ENCODE data around the gene PTTG1IP.

Gene PTTG1IP

DNA sequence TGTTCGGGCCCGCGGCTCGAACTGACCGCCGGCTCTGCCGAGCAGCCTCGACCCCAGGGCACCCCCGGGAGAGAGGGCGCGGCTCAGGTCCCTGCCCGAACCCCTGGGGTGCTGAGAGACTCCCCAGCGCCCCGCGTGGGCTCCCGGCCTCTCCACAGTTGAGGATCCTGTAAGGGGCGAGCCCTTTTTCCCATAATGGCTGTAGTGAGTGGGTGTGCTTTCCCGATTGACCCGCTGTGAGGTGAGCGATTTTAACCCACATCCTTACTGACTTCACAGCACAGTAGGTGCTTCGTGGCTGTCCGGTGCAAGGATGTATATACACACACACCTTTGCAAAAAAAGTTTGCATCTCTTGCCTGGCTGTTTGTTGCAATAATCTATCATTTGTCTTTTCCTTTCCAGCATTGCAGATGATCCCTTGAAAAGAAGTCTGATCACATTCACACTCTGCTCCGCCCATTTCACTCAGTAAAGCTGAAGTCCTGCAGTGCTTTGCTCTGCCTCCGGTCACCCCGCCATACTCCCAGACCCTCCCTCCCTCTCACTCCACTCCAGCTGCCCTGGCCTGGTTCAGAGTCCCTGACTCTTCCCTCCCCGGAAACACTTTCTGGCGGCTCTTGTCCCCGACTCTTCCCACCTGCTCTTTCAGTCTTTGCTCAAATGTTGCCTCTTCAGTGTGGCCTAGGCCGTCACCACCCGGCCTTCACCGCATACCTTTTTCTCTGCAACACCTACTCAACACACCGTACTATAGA lies 70.9 kb downstream of the PTTG1IP start:
- TF ChIP-seq CTCF (conservative IDR thresholded peaks at IDR 0.05; ENCODE audit: low read depth, low read length): no peak
- DNase-seq (ENCODE audit: low read depth): peak; percentile 34
- H3K4me3 ChIP-seq (ENCODE audit: low read depth, low read length): peak overlapping the region; percentile 86

DNA sequence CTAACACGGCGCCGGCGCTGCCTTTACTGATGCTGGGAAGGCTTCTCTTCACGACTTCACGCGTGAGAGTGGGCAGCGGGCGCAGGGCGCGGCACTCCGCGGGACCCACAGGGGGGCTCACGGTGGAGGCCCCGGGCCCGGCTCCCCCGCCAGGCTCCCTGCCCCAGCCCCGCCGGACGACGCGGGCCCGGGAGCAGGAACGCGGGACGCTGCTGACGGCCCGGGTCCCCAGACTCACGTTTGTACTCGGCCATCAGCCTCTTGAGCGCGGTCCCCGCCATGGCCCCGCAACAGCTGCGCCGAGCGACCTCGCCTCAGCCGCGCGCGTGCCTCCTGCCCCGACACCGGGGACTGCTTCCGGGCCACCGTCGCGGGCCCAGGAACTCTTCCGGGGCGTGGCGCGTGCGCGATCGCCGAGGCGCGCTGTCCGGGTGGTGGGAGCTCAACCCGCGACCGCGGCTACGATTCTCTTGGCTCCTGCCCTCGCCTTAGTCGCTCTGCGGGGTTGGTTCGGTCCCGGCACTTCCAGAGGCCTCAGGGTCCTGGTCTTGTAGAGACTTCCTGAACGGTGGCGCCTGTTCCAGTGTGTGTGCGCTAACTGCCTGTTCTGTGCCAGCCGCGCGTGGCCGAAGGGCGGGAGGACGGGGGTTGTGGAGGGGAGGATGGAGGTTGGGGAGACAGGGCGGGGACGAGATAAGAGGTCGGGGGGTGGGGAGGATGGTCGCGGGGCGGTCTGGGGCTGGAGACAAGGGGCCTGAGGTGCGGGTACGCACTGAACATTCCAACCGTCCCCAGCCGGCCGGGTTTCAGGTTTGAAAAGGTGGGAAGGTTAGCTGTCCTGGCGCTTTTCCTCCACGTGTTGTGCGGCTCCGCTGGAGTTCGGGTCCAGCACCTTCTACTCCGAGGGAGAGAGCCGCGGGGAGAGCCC lies 71.8 kb downstream of the PTTG1IP start, which contains the start of gene UBE2G2:
Gene UBE2G2, minus strand, starts transcription at position 353 of the 928 bp plus-strand sequence. Its CDS starts 72 bp downstream, at position 281.
- peak; percentile 75 for DNase-seq (ENCODE audit: low read depth)
- peak within 1 kb of the TSS; percentile 86 for H3K4me3 ChIP-seq (ENCODE audit: low read depth, low read length)
- no peak for TF ChIP-seq CTCF (conservative IDR thresholded peaks at IDR 0.05; ENCODE audit: low read depth, low read length)

DNA sequence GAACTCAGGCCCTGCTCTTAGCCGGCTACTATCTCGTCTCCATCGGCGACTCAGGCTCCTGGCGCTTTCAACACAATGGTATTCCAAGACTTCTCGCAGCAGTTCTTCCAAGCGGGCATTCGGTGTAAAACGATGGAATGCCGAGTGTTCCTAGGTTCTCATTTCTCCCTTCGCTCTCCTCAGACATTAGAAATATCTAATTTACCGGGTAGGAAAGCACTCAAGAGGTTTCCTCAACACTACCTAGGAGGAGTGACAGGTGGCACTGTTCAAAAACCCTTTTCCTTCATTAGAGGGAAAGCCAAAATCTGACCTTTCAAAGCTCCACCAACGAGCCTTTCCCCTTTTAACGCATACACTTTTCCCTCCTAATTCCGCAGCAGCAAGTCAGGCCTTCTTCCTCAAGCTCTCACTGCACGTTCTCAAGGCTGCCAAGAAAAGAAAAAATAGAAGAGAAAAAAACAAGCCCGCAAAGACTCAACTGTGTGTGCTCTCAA lies 72.5 kb downstream of the PTTG1IP start:
- peak overlapping the region; percentile 86 for H3K4me3 ChIP-seq (ENCODE audit: low read depth, low read length)
- DNase-seq (ENCODE audit: low read depth): peak; percentile 46
- peak; percentile 54 for TF ChIP-seq CTCF (conservative IDR thresholded peaks at IDR 0.05; ENCODE audit: low read depth, low read length)

- DNase-seq (ENCODE audit: low read depth): peak; percentile 73
- peak; percentile 72 for TF ChIP-seq CTCF (conservative IDR thresholded peaks at IDR 0.05; ENCODE audit: low read depth, low read length)
- no peak overlapping the region for H3K4me3 ChIP-seq (ENCODE audit: low read depth, low read length)
These were observed 73.4 kb downstream of the PTTG1IP start for GRCh38 chr21:44800103-44800502.

GRCh38 chr21:44799646-44800045 lies 73.8 kb downstream of the PTTG1IP start:
- TF ChIP-seq CTCF (conservative IDR thresholded peaks at IDR 0.05; ENCODE audit: low read depth, low read length): no peak
- H3K4me3 ChIP-seq (ENCODE audit: low read depth, low read length): no peak overlapping the region
- no peak for DNase-seq (ENCODE audit: low read depth)

Measured in choroid plexus epithelial cell (primary cell).